Effector CD4-positive, alpha-beta T cell (primary cell): ENCODE data around the gene ATP13A3.

ENCODE experiments used
- DNase-seq: peaks from one replicate; pipeline ENCODE4 v3.0.0-alpha.2; 2020

The ATP13A3 gene

GRCh38 chr3:194367992-194368841, 118.6 kb downstream of the ATP13A3 start:
- no peak for DNase-seq

GRCh38 chr3:194365978-194366490, 120.8 kb downstream of the ATP13A3 start:
- DNase-seq = no peak

DNA sequence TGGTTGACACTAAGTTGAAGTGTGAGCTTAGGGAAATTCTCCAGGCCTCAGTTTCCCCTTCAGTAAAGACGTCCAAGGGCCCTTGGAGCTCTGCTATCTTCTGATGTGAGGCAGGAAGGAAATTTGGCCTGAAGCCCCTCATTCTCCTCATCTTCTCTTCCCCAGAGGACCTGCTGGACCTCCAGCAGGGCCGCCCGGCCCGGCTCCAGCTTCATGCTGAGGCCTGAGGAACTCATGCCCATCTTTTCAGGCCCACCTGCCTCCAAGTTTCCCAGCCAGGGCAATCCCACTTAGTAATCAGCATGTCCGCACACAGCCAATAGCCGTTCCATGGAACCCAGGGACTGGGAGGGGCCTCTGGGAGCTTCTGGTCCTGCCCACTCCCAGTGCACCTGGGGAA, 121.3 kb downstream of the ATP13A3 start:
- no peak for DNase-seq

GRCh38 chr3:194364652-194365434, 122.0 kb downstream of the ATP13A3 start:
- DNase-seq = no peak

DNA sequence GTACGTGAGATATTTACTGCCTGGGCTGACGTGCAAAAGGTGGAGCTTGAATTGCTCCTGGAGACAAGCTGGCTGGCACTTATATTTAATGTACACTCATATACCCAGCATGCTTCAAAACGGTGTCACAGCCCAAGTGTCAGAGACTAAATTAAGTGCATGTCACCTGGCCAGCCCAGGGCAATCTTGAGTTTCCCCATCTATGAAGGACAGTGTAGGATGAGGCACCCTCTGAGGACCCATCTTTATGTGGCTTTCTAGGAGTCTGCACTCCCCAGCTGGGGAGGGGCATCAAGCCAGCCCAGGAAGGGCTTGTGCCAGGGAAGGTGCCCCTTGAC, 122.5 kb downstream of the ATP13A3 start:
- no peak for DNase-seq

- DNase-seq = no peak
These were observed 126.2 kb downstream of the ATP13A3 start for GRCh38 chr3:194360568-194360967.

- DNase-seq = no peak
These were observed 129.1 kb downstream of the ATP13A3 start for GRCh38 chr3:194357681-194358080.

DNA sequence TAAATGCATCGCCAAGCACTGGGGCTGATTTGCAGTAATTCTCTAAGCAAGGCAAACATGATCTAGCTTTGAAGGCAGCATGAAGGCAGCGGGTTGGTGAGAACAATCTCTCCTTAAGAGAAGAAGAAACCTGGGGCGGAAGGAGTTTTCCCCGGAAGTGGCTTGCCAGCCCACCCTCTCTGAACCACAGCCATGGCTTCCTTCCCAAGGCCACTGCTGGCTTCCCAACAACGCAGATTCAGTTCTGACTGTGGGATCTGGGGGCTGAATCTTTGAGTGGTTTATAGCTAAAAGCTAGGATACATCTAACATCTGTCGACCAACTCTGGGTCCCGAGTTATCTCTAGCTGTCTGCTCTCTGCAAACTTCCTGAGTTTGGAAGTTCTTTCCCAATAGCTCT, 131.4 kb downstream of the ATP13A3 start:
- no peak for DNase-seq

DNA sequence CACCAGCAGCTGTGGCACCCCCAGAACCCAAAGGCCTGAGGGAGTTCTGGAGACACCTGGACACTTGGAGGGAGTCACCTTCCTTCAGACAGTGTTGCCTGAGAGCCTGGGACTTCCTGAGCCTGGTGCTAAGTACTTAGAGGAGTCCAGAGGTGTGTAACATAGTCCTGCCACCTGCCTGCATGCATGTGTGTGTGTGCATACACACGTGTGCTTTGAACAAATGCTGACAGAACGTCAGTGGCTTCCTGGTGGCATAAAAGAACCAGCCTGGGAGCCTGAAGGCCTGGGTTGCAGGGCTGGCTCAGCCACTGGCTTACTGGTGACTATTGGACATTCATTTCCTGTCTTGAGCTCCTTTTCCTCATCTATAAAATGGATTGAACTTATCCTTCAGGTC, 132.5 kb downstream of the ATP13A3 start:
- DNase-seq = no peak
